Inflammatory macrophage treated with lipopolysaccharide for 4 hours (primary cell): ENCODE data around the gene PLEKHG4.

Source experiments
- DNase-seq: peaks from one replicate; pipeline ENCODE4 v3.0.0-alpha.2; 2020

Gene PLEKHG4

GRCh38 chr16:67291461-67291860 is 12.1 kb downstream of the PLEKHG4 start:
- no peak for DNase-seq

GRCh38 chr16:67294171-67294757 is 14.9 kb downstream of the PLEKHG4 start:
- DNase-seq: no peak

GRCh38 chr16:67294938-67295361 is 15.6 kb downstream of the PLEKHG4 start:
- DNase-seq: no peak

- DNase-seq: no peak
Measured at GRCh38 chr16:67296420-67296819, 17.1 kb downstream of the PLEKHG4 start.

- DNase-seq: no peak
Measured at GRCh38 chr16:67298277-67298676, 18.9 kb downstream of the PLEKHG4 start.

GRCh38 chr16:67299269-67299668 is 19.9 kb downstream of the PLEKHG4 start:
- no peak for DNase-seq

GRCh38 chr16:67301080-67301782 is 21.9 kb downstream of the PLEKHG4 start:
- DNase-seq: no peak

GRCh38 chr16:67302076-67302475 is 22.7 kb downstream of the PLEKHG4 start:
- DNase-seq: no peak

- no peak for DNase-seq
Measured at GRCh38 chr16:67302970-67303369, 23.6 kb downstream of the PLEKHG4 start.

- DNase-seq: no peak
Measured at GRCh38 chr16:67304020-67304419, 24.7 kb downstream of the PLEKHG4 start.

GRCh38 chr16:67305216-67306071 is 26.1 kb downstream of the PLEKHG4 start:
- DNase-seq: no peak

GRCh38 chr16:67310561-67310960 is 31.2 kb downstream of the PLEKHG4 start:
- no peak for DNase-seq

- peak; percentile 41 for DNase-seq
Measured at GRCh38 chr16:67311607-67312488, 32.5 kb downstream of the PLEKHG4 start.

GRCh38 chr16:67312719-67313118 is 33.4 kb downstream of the PLEKHG4 start:
- no peak for DNase-seq

GRCh38 chr16:67317853-67318252 is 38.5 kb downstream of the PLEKHG4 start:
- DNase-seq: no peak

- DNase-seq: no peak
Measured at GRCh38 chr16:67326115-67326471, 46.8 kb downstream of the PLEKHG4 start.

GRCh38 chr16:67326472-67327309 is 47.4 kb downstream of the PLEKHG4 start, which contains the start of the genes KCTD19 and LRRC36:
Gene KCTD19, minus strand, starts transcription at chr16:67326741. Its CDS starts 34 bp downstream, at chr16:67326707.
Gene LRRC36, plus strand, starts transcription at chr16:67326815. Its CDS starts 48 bp downstream, at chr16:67326863.
- no peak for DNase-seq

GRCh38 chr16:67327743-67328142 is 48.4 kb downstream of the PLEKHG4 start:
- peak; percentile 61 for DNase-seq

- no peak for DNase-seq
Measured at GRCh38 chr16:67329901-67330300, 50.6 kb downstream of the PLEKHG4 start.

- DNase-seq: no peak
Measured at GRCh38 chr16:67333315-67333714, 54.0 kb downstream of the PLEKHG4 start.

GRCh38 chr16:67336116-67336515 is 56.8 kb downstream of the PLEKHG4 start:
- DNase-seq: no peak

- no peak for DNase-seq
Measured at GRCh38 chr16:67336648-67337047, 57.3 kb downstream of the PLEKHG4 start.
